Panc1 (cell line): Measurements from ENCODE around the gene H2AZ2. TPM values are rescaled to one million over a fixed set of nuclear protein-coding genes. Genes with fewer than 3 reads are reported as not detected.

Source experiments
- ATAC-seq: fragments of 200-7000 bp; cut with Tn5 transposase; 2 replicates; pipeline ENCODE4 v1.9.1; 2020; ENCODE audit warnings: mild to moderate bottlenecking, moderate library complexity
- BruUV-seq: library from RNA; stranded (reverse); fragments of 400-500 nt; replicated peaks from 2 replicates; lab custom pipeline; 2021; lab: Mats Ljungman, UMichigan
- CTCF ChIA-PET: fragments of 300-600 bp; sonication (Branson Sonifier 250); formaldehyde crosslinking; loops from one replicate; lab custom pipeline; 2022; ENCODE audit warnings: antibody characterized with exemption; lab: Charles Lee
- POLR2A ChIA-PET: fragments of 300-600 bp; sonication (Branson Sonifier 250); formaldehyde crosslinking; loops from one replicate; lab custom pipeline; 2022; ENCODE audit warnings: antibody characterized with exemption; lab: Charles Lee
- DNase-seq: peaks from one replicate; pipeline ENCODE4 v3.0.0-alpha.2; 2010; ENCODE audit warnings: low read depth, low spot score
- H3K27ac ChIP-seq: 2 replicates; pipeline ENCODE4 v1.5.1; 2011; ENCODE audit warnings: mild to moderate bottlenecking, low read length, inconsistent platforms
- H3K27me3 ChIP-seq: fragments of 200-500 bp; sonication (Bioruptor generic); 2 replicates; pipeline ENCODE4 v1.6.0; 2014; ENCODE audit warnings: low read length, inconsistent platforms; ENCODE audit not compliant: control insufficient read depth, insufficient read depth
- H3K36me3 ChIP-seq: fragments of 200-500 bp; sonication (Bioruptor generic); 2 replicates; pipeline ENCODE4 v1.5.1; 2014; ENCODE audit warnings: inconsistent platforms, mild to moderate bottlenecking, low read length, moderate library complexity; ENCODE audit not compliant: control insufficient read depth, insufficient read depth
- H3K4me1 ChIP-seq: 2 replicates; pipeline ENCODE4 v1.5.1; 2011; ENCODE audit warnings: inconsistent platforms, mild to moderate bottlenecking, low read length, moderate library complexity; ENCODE audit not compliant: control insufficient read depth, insufficient read depth
- H3K4me3 ChIP-seq, 2 experiments: 2 replicates each; pipeline ENCODE4 v1.5.1; 2011 to 2012; ENCODE audit warnings: low read depth in 2 of 2, low read length in 2 of 2, mild to moderate bottlenecking in 2 of 2, inconsistent platforms in 1 of 2, moderate library complexity in 1 of 2
- H3K9me3 ChIP-seq: fragments of 200-500 bp; sonication (Bioruptor generic); 2 replicates; pipeline ENCODE4 v1.5.1; 2014; ENCODE audit warnings: low read depth, mild to moderate bottlenecking, inconsistent platforms, low read length, moderate library complexity; ENCODE audit not compliant: control insufficient read depth, insufficient read depth
- POLR2AphosphoS5 ChIP-seq: IDR thresholded peaks from 2 replicates; pipeline ENCODE4 v1.6.1; 2012; ENCODE audit warnings: mild to moderate bottlenecking, low read depth, low read length, moderate library complexity
- SIN3A ChIP-seq: IDR thresholded peaks from 2 replicates; pipeline ENCODE4 v1.6.1; 2012; ENCODE audit warnings: low read depth, mild to moderate bottlenecking, low read length, moderate library complexity, borderline replicate concordance; ENCODE audit not compliant: insufficient read depth
- TCF7L2 ChIP-seq: IDR thresholded peaks from 2 replicates; pipeline ENCODE4 v1.6.1; 2011; ENCODE audit warnings: mild to moderate bottlenecking, low read depth, low read length, inconsistent platforms
- in situ Hi-C: cut with HindIII; loops from 2 replicates; pipeline ENCODE4 v1.10.0; 2016; ENCODE audit warnings: low sequenced_read_pairs, low pct_unique_long_range_greater_than_20kb
- intact Hi-C: fragments of 100-400 bp; cut with micrococcal nuclease; formaldehyde crosslinking; loops from one replicate; pipeline ENCODE4 v1.10.0; 2022; ENCODE audit not compliant: unreplicated experiment
- total RNA-seq: library from RNA; stranded (reverse); gene quantifications from one replicate; pipeline ENCODE4 v1.2.1, GENCODE V29; 2021; ENCODE audit not compliant: unreplicated experiment
- TF ChIP-seq, protein P1 (sequence below): fragments of 450-650 bp; IDR thresholded peaks from 2 replicates; pipeline ENCODE4 v1.5.1; 2017; ENCODE audit warnings: mild to moderate bottlenecking
- TF ChIP-seq, protein P2 (sequence below), 2 experiments: IDR thresholded peaks; 2 replicates each; pipeline ENCODE4 v1.6.1; 2011 to 2012; ENCODE audit warnings: low read depth in 2 of 2, control low read depth in 1 of 2, low read length in 1 of 2, mild to moderate bottlenecking in 1 of 2, moderate library complexity in 1 of 2; ENCODE audit not compliant: insufficient read depth in 1 of 2

Gene H2AZ2
- total RNA-seq, 1 experiment from 2014 or later, result 319 TPM

DNA sequence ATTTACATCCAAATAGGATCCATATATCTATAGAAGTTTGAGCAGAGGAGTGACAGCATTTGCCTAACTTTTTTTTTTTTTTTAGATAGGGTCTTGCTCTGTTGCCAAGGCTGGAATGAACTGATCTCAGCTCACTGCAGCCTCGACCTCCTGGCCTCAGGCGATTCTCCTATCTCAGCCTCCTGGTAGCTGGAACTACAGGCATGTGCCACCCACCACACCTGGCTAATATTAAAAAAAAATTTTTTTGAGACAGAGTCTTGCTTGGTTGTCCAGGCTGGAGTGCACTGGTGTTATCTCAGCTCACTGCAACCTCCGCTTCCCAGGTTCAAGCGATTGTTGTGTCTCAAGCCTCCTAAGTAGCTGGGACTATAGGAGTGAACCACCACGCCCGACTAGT is 36.3 kb downstream of the H2AZ2 start:
- no peak for ATAC-seq
- H3K4me3 ChIP-seq, result no peak overlapping the region
- no TSS peak for BruUV-seq
- DNase-seq, result no peak
- in situ Hi-C loops, result no loop called here
- H3K36me3 ChIP-seq, result no peaks in the 10 kb centered on the region
- no peak for TF ChIP-seq SIN3A
- TF ChIP-seq POLR2AphosphoS5, result no peak
- TF ChIP-seq, protein P1, sequence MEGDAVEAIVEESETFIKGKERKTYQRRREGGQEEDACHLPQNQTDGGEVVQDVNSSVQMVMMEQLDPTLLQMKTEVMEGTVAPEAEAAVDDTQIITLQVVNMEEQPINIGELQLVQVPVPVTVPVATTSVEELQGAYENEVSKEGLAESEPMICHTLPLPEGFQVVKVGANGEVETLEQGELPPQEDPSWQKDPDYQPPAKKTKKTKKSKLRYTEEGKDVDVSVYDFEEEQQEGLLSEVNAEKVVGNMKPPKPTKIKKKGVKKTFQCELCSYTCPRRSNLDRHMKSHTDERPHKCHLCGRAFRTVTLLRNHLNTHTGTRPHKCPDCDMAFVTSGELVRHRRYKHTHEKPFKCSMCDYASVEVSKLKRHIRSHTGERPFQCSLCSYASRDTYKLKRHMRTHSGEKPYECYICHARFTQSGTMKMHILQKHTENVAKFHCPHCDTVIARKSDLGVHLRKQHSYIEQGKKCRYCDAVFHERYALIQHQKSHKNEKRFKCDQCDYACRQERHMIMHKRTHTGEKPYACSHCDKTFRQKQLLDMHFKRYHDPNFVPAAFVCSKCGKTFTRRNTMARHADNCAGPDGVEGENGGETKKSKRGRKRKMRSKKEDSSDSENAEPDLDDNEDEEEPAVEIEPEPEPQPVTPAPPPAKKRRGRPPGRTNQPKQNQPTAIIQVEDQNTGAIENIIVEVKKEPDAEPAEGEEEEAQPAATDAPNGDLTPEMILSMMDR, result no peak
- TF ChIP-seq, protein P2, sequence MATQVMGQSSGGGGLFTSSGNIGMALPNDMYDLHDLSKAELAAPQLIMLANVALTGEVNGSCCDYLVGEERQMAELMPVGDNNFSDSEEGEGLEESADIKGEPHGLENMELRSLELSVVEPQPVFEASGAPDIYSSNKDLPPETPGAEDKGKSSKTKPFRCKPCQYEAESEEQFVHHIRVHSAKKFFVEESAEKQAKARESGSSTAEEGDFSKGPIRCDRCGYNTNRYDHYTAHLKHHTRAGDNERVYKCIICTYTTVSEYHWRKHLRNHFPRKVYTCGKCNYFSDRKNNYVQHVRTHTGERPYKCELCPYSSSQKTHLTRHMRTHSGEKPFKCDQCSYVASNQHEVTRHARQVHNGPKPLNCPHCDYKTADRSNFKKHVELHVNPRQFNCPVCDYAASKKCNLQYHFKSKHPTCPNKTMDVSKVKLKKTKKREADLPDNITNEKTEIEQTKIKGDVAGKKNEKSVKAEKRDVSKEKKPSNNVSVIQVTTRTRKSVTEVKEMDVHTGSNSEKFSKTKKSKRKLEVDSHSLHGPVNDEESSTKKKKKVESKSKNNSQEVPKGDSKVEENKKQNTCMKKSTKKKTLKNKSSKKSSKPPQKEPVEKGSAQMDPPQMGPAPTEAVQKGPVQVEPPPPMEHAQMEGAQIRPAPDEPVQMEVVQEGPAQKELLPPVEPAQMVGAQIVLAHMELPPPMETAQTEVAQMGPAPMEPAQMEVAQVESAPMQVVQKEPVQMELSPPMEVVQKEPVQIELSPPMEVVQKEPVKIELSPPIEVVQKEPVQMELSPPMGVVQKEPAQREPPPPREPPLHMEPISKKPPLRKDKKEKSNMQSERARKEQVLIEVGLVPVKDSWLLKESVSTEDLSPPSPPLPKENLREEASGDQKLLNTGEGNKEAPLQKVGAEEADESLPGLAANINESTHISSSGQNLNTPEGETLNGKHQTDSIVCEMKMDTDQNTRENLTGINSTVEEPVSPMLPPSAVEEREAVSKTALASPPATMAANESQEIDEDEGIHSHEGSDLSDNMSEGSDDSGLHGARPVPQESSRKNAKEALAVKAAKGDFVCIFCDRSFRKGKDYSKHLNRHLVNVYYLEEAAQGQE (IDR thresholded peaks at IDR 0.05; ENCODE audit: insufficient read depth in 1 of 2, low read depth in 2 of 2, low read length in 1 of 2), result no peak
- TF ChIP-seq TCF7L2, result no peak
- H3K9me3 ChIP-seq, result no peaks in the 10 kb centered on the region
- ChIA-PET POLR2A (no interaction called here), CTCF (no interaction called here)
- H3K27ac ChIP-seq, result no peak overlapping the region
- intact Hi-C loops, result no loop called here
- no peaks in the 10 kb centered on the region for H3K27me3 ChIP-seq
- peaks cover 8% of the 10 kb centered on the region for H3K4me1 ChIP-seq

DNA sequence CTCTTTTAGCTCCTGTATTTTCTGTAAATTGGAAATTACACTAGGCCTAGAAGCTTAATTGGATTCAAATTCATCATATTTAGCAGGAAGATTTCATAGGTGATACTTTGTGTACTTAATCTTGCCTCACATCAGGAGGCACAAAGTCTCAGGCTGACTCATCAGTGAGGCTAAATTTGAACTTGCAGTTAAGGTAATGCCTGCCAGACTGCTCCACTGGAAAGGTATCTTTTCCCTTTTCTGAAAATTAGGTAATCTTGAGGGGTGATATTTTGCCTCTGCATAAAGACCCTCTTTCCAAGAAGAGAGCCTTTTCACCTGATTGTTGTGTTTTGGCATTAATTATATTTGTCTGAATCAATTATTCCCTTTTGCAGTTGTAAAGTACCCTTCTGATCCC is 36.8 kb downstream of the H2AZ2 start:
- Histone ChIP-seq H3K4me1 (peaks cover 8% of the 10 kb centered on the region), H3K36me3 (no peaks in the 10 kb centered on the region), H3K27ac (no peak overlapping the region), H3K27me3 (no peaks in the 10 kb centered on the region), H3K4me3 (no peak overlapping the region), H3K9me3 (no peaks in the 10 kb centered on the region)
- CTCF ChIA-PET, result no interaction called here
- no peak for DNase-seq
- no peak for TF ChIP-seq POLR2AphosphoS5
- no peak for TF ChIP-seq SIN3A
- TF ChIP-seq, protein P1, result no peak
- TF ChIP-seq TCF7L2, result no peak
- TF ChIP-seq, protein P2 (IDR thresholded peaks at IDR 0.05; ENCODE audit: insufficient read depth in 1 of 2, low read depth in 2 of 2, low read length in 1 of 2), result no peak
- BruUV-seq, result no TSS peak
- POLR2A ChIA-PET, result interaction anchor here (0.9 kb wide), 1 partner anchor 33 kb away, joined by 3 read pairs; no protein-coding TSS in a partner anchor
- in situ Hi-C loops, result no loop called here
- no peak for ATAC-seq
- intact Hi-C loops, result no loop called here
